GM12872 (cell line): Measurements from ENCODE around the gene PPIC.

Experiments used
- TF ChIP-seq, protein P1 (sequence below): IDR thresholded peaks from 3 replicates; pipeline ENCODE4 v1.5.1; 2011; ENCODE audit warnings: low read depth, mild to moderate bottlenecking, low read length, moderate library complexity; ENCODE audit not compliant: insufficient read depth

PPIC gene

DNA sequence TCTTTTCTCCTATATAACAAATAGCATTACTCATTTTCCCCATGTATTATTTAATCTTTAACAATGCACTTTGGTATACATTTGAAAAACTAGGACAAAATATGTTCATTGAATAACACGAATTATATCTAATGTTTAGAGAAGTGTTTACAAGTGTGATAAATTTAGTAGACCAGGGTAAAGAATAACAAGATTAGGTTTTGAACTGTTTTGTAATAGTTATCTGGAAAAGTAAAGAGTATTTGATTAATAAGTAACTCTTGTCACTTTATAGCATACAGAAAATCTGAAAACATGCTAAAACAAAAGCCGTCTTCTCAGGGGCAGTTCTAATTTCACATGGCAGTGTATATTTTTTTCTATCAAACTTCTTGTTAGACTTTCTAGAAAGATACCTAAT, 58.5 kb downstream of the PPIC start:
- TF ChIP-seq, protein P1, sequence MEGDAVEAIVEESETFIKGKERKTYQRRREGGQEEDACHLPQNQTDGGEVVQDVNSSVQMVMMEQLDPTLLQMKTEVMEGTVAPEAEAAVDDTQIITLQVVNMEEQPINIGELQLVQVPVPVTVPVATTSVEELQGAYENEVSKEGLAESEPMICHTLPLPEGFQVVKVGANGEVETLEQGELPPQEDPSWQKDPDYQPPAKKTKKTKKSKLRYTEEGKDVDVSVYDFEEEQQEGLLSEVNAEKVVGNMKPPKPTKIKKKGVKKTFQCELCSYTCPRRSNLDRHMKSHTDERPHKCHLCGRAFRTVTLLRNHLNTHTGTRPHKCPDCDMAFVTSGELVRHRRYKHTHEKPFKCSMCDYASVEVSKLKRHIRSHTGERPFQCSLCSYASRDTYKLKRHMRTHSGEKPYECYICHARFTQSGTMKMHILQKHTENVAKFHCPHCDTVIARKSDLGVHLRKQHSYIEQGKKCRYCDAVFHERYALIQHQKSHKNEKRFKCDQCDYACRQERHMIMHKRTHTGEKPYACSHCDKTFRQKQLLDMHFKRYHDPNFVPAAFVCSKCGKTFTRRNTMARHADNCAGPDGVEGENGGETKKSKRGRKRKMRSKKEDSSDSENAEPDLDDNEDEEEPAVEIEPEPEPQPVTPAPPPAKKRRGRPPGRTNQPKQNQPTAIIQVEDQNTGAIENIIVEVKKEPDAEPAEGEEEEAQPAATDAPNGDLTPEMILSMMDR: no peak

DNA sequence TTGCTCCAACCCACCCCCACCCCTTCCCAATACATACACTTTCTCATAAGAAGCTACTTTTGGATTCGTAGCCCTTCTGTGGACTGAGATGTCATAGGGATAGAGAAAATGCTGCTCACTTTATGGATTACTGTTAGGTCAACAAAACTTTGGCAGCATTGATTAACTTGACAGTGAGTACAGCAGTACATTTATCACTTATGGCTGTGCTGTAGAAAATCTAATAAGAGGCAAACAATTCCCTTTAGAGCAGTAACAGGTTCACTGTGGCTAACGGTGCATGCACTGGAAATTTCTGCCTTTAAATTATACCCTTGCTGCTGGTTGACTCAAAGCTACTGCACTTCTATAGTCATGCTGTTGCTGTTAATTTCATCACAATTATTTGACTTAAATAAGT, 59.2 kb downstream of the PPIC start:
- TF ChIP-seq, protein P1: no peak
